Smooth muscle cell (in vitro differentiated cells): Measurements from ENCODE around the gene RIMBP2. TPM values are rescaled to one million over a fixed set of nuclear protein-coding genes. Genes with fewer than 3 reads are reported as not detected.

Source experiments
- DNase-seq: peaks from one replicate; lab custom pipeline; 2025; ENCODE audit not compliant: unreplicated experiment; lab: John Stamatoyannopoulos, UW
- H2AFZ ChIP-seq: fragments of 200-600 bp; sonication (generic); 2 replicates; pipeline ENCODE4 v1.6.0; 2016; ENCODE audit warnings: antibody characterized with exemption, low read depth, mild to moderate bottlenecking
- H3F3A ChIP-seq: fragments of 200-600 bp; sonication (generic); 2 replicates; pipeline ENCODE4 v1.6.0; 2017; ENCODE audit warnings: antibody characterized with exemption, low read depth
- H3K27ac ChIP-seq: fragments of 200-600 bp; sonication (generic); 2 replicates; pipeline ENCODE4 v1.5.1; 2016; ENCODE audit warnings: low read depth, mild to moderate bottlenecking
- H3K27me3 ChIP-seq: fragments of 200-600 bp; sonication (generic); 2 replicates; pipeline ENCODE4 v1.6.1; 2016; ENCODE audit warnings: low read depth, mild to moderate bottlenecking
- H3K36me3 ChIP-seq: fragments of 200-600 bp; sonication (generic); 2 replicates; pipeline ENCODE4 v1.5.1; 2016; ENCODE audit warnings: low read depth
- H3K4me1 ChIP-seq: fragments of 200-600 bp; sonication (generic); 2 replicates; pipeline ENCODE4 v1.5.1; 2016; ENCODE audit warnings: low read depth
- H3K4me2 ChIP-seq: fragments of 200-600 bp; sonication (generic); 2 replicates; pipeline ENCODE4 v1.6.0; 2016; ENCODE audit warnings: mild to moderate bottlenecking
- H3K4me3 ChIP-seq: fragments of 200-600 bp; sonication (generic); 2 replicates; pipeline ENCODE4 v1.5.1; 2016; ENCODE audit warnings: mild to moderate bottlenecking
- H3K79me2 ChIP-seq: fragments of 200-600 bp; sonication (generic); 2 replicates; pipeline ENCODE4 v1.6.0; 2016; ENCODE audit warnings: low read depth, mild to moderate bottlenecking
- H3K9ac ChIP-seq: fragments of 200-600 bp; sonication (generic); 2 replicates; pipeline ENCODE4 v1.6.0; 2016; ENCODE audit warnings: low read depth
- H3K9me3 ChIP-seq: fragments of 200-600 bp; sonication (generic); replicated peaks from 2 replicates; pipeline ENCODE4 v1.5.1; 2016; ENCODE audit warnings: low read depth
- H4K20me1 ChIP-seq: fragments of 200-600 bp; sonication (generic); 2 replicates; pipeline ENCODE4 v1.6.0; 2016; ENCODE audit warnings: low read depth
- CTCF ChIP-seq: fragments of 200-600 bp; sonication (generic); IDR thresholded peaks from 2 replicates; pipeline ENCODE4 v1.5.1; 2017; ENCODE audit warnings: borderline replicate concordance, mild to moderate bottlenecking, antibody characterized with exemption; ENCODE audit not compliant: insufficient read depth, poor library complexity, severe bottlenecking
- WGBS: methylation state at CpG from one replicate; pipeline ENCODE4 v1.1.7; 2016; ENCODE audit warnings: low lambda C conversion rate; 5-methylcytosine and 5-hydroxymethylcytosine counted together
- polyA plus RNA-seq: library from polyadenylated mRNA; unstranded; fragments of >200 nt; fragmentation: Nextera tagmentation; extraction: Ambion mirVana; gene quantifications from 2 replicates; pipeline ENCODE4 v1.2.1, GENCODE V29; 2016
- total RNA-seq: library from RNA; depleted of rRNA; stranded (reverse); fragments of >200 nt; gene quantifications from 2 replicates; pipeline ENCODE4 v1.2.3, GENCODE V29; 2014

RIMBP2 gene
- total and polyA plus RNA-seq, 2 experiments from 2014 or later = 2.3 TPM; not detected in 1

GRCh38 chr12:130496516-130497120, 219.5 kb downstream of the RIMBP2 start:
- Histone ChIP-seq H2AFZ (no peak overlapping the region), H3K4me1 (no peaks in the 10 kb centered on the region), H3K27me3 (no peaks in the 10 kb centered on the region), H3K4me3 (no peak overlapping the region), H3K9ac (no peak overlapping the region), H4K20me1 (no peaks in the 10 kb centered on the region), H3K36me3 (no peaks in the 10 kb centered on the region), H3K9me3 (no peaks in the 10 kb centered on the region), H3F3A (no peaks in the 10 kb centered on the region), H3K4me2 (no peak overlapping the region), H3K79me2 (no peaks in the 10 kb centered on the region), H3K27ac (no peak overlapping the region)
- TF ChIP-seq CTCF = no peak
- DNase-seq = no peak
- WGBS = 82% methylated on average over 14 of the region's 14 CpGs

GRCh38 chr12:130495156-130495555, 220.9 kb downstream of the RIMBP2 start:
- WGBS = 86% methylated on average over 8 of the region's 8 CpGs
- no peaks in the 10 kb centered on the region for H3K27me3 ChIP-seq

GRCh38 chr12:130494736-130495135, 221.4 kb downstream of the RIMBP2 start:
- Histone ChIP-seq H3K4me2 (no peak overlapping the region), H3K79me2 (no peaks in the 10 kb centered on the region), H3K27me3 (no peaks in the 10 kb centered on the region), H3K36me3 (no peaks in the 10 kb centered on the region), H4K20me1 (no peaks in the 10 kb centered on the region), H3K4me3 (no peak overlapping the region), H3K4me1 (no peaks in the 10 kb centered on the region), H3F3A (no peaks in the 10 kb centered on the region), H2AFZ (no peak overlapping the region), H3K9me3 (no peaks in the 10 kb centered on the region), H3K27ac (no peak overlapping the region), H3K9ac (no peak overlapping the region)
- TF ChIP-seq CTCF = no peak
- no peak for DNase-seq
- WGBS = 86% methylated on average over 8 of the region's 8 CpGs

More at GRCh38 chr12:130495156-130495555, 220.9 kb downstream of the RIMBP2 start:
- Histone ChIP-seq H3K9ac (no peak overlapping the region), H4K20me1 (no peaks in the 10 kb centered on the region), H3K4me3 (no peak overlapping the region), H3K9me3 (no peaks in the 10 kb centered on the region), H2AFZ (no peak overlapping the region), H3K36me3 (no peaks in the 10 kb centered on the region), H3F3A (no peaks in the 10 kb centered on the region), H3K27ac (no peak overlapping the region), H3K4me1 (no peaks in the 10 kb centered on the region), H3K4me2 (no peak overlapping the region), H3K79me2 (no peaks in the 10 kb centered on the region)
- DNase-seq = no peak
- TF ChIP-seq CTCF = no peak

- no peak overlapping the region for H3K4me3 ChIP-seq
- no peaks in the 10 kb centered on the region for H3K4me1 ChIP-seq
- no peak overlapping the region for H3K27ac ChIP-seq
- H3F3A ChIP-seq = no peaks in the 10 kb centered on the region
- no peak overlapping the region for H2AFZ ChIP-seq
- no peak overlapping the region for H3K4me2 ChIP-seq
- H3K9me3 ChIP-seq = no peaks in the 10 kb centered on the region
- H3K27me3 ChIP-seq = no peaks in the 10 kb centered on the region
- 83% methylated on average over 13 of the region's 13 CpGs for WGBS
- H3K9ac ChIP-seq = no peak overlapping the region
- no peaks in the 10 kb centered on the region for H4K20me1 ChIP-seq
- no peaks in the 10 kb centered on the region for H3K79me2 ChIP-seq
- TF ChIP-seq CTCF = no peak
- DNase-seq = no peak
- H3K36me3 ChIP-seq = no peaks in the 10 kb centered on the region
These were observed 222.1 kb downstream of the RIMBP2 start for GRCh38 chr12:130493951-130494350.
